ENCODE measurements around the gene TLX3.
"Not testable (repeated sequence)": the region's sequence is repeated elsewhere in the genome, so short reads cannot be mapped to it uniquely, and the experiment has no call there.

Gene TLX3

DNA sequence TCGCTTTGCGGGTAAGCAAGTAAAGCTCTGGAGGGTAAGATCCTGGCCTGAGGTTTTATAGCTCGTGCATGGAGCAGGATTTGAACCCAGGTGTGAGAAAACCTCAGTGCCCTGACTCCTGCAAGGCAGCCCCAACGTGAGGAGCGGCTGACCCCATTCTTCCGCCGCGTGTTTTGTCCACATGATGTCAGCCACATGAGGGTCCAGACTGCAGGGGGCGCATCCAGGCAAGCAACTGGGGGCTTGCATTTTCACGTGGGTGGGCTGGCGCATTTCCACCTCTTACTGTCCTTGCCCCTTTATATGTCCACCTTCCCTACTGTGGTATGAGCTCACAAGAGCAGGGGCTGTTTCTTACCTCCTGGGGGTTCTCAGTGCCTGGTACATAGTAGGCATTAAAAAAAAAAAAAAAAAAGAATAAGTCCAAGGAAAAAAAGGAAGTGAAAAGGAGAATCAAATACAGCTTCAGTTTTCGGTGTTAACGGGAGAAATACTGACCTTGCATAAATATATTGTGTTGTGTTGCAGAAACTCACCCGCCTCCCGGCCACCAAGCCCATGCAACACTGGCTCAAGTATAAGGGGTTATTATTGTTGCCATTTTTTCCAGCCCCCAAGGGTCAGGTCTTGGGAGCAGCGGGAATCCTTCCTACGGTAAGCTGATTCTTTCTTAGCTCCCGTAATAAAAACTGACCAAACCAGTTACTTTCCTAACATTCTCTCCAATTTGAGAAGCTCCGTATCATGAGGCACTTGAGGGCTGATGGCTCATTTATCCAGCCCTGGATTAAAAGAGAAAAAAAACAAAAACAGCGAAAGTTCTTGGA, 15.0 kb downstream of the TLX3 start:
- DNase-seq (ENCODE audit: low read depth), result no peak

DNA sequence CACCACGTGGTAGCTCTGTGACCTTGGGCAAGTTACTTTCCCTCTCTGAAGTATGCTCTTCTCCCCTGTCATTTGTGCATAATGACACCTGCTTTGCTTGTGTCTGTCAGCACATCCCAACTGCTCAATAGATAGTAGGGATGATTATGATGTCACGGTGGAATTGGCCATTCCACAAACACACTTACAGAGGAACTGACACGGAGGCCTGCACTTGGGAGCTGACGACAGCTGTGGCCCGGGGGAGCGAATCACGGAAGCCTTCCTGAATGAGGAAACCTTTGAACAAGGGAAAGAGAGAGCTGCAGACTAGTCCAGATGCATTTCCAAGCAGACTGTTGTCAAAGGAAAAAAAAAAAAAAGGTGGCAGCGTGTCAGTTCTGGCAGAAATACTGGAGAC, 21.0 kb downstream of the TLX3 start:
- DNase-seq (ENCODE audit: low read depth), result no peak

DNA sequence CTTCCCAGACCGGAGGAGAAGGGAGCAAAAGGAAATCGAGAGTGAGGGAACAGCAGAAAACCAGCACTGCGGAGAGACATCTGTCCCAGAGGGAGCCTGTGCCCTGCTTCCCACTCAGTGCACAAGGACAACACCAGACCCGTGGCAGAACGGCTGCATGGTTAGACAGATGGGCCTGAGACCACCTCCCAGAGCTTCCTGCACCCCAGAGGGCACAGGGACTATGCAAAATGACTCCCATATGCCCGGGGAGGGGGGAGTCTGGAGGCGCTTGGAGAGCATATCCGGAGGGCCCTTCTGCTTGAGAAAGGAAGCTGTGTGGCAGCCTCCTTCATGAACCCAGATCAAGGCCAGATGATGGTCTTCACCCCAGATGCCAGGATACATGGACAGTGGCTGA, 26.6 kb downstream of the TLX3 start:
- no peak for DNase-seq (ENCODE audit: low read depth)

GRCh38 chr5:171336521-171337209, 27.6 kb downstream of the TLX3 start:
- DNase-seq (ENCODE audit: low read depth), result peak; percentile 53

- DNase-seq (ENCODE audit: low read depth), result no peak
Measured at GRCh38 chr5:171337210-171337569, 28.1 kb downstream of the TLX3 start.

GRCh38 chr5:171340042-171340441, 31.0 kb downstream of the TLX3 start:
- no peak for DNase-seq (ENCODE audit: low read depth)

GRCh38 chr5:171340491-171340890, 31.4 kb downstream of the TLX3 start:
- DNase-seq (ENCODE audit: low read depth), result no peak

DNA sequence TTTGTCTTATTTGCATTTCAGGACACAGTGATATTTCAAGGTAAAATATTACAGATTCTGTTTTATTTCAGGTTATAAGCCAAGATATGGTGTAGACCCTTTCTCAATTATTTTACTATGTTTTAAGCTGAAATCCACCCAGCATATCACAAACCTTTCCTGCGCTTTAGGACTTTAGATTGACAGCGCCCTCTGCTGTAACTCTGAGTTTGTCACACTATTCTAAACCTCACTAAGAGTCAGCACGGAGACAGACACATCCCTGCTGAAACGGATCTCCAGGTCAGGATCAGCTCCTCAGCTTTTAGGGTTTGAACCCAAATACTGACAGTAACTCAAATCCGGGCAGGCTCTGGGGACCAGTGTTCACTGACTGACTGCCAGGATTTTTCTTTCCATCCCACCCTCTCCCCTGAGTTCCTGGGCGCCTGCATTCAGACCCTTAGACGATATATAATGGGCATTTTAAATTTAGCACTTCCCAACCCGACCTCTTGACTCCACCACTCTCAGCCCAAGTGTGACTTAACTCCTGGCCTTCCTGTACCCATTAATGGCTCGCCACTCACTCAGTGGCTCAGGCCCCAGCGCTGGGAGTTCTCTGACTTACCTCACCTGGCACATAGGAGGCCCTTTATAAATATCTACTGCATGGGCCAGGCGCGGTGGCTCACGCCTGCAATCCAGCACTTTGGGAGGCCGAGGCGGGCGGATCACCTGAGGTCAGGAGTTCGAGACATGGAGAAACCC, 33.5 kb downstream of the TLX3 start:
- peak; percentile 49 for DNase-seq (ENCODE audit: low read depth)

GRCh38 chr5:171344936-171345608, 36.0 kb downstream of the TLX3 start:
- DNase-seq (ENCODE audit: low read depth), result no peak

DNA sequence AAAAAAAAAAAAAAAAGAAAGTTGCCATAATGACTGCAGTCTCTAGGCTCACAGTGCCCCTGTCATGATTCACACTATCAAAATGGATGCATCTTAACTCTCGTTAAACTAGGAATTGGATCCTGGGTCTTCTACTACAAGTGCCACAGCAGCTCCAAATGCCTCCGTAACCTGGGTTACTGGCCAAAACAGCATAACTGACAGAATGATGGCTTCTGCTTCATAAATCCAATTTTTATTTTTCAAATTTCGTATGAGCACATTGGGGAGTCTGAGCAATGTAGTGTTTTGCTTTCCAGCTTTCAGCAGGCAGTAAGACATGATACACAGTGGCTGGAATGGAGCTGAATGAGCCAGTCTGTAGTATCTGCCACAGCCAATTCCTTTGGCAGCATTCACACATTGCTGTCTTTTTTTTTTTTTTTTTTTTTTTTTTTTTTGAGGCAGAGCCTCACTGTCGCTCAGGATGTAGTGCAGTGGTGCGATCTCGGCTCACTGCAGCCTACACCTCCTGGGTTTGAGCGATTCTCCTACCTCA, 42.6 kb downstream of the TLX3 start:
- no peak for DNase-seq (ENCODE audit: low read depth)

DNA sequence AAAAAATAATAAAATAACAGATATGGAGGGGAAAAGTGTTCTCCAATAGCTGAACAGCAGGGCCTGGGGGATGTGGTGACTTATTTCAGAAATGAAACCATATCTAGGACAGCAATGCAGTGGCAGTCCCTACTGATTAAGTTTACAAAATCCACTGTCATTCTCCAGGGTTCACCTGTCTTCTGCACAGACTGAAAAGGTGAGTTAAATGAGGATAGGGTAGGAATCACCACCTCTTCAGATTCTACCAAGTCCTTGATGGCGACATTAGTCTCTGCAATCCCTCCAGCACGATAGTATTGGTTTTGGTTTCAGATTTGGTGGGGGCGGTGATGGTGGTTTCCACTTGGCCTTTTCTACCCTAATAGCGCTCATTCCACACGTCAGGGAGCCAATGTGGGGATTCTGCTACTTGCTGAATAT, 46.3 kb downstream of the TLX3 start:
- no peak for DNase-seq (ENCODE audit: low read depth)

DNA sequence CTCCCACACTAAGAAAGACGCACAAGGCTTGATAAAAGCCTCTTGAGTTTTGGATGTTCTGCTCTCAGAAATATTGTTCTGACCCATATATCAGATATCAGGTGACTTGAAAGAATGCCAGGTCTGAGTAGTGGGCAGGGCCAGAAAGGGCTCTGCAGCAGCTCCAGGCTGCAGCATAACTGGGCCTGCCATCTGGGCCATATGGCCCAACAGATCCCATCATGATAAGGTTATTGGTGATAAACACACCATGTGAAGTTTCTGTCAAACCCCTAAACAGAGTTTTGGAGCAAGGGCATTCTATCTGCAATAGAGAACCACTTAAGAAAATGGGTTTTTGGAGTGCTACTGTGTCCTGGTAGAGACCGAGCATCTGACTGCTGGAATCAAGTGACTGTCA, 48.8 kb downstream of the TLX3 start:
- DNase-seq (ENCODE audit: low read depth), result no peak

GRCh38 chr5:171361151-171361550, 52.1 kb downstream of the TLX3 start:
- not testable (repeated sequence) for DNase-seq (ENCODE audit: low read depth)

Measured in fibroblast of the conjunctiva (primary cell).